Inferior parietal cortex (tissue), 1 donor: Measurements from ENCODE around the gene CDC26.
A peak's percentile ranks its signal among the peaks of the same experiment; 100 is the strongest.
"Not testable (repeated sequence)": the region's sequence is repeated elsewhere in the genome, so short reads cannot be mapped to it uniquely, and the experiment has no call there.

Experiments
- DNase-seq: peaks from one replicate; pipeline ENCODE4 v3.0.0-alpha.2; 2016; ENCODE audit errors: extremely low spot score

Gene CDC26

GRCh38 chr9:113293285-113293878 lies 18.0 kb upstream of the CDC26 start:
- no peak for DNase-seq

GRCh38 chr9:113290052-113290607 lies 14.8 kb upstream of the CDC26 start:
- DNase-seq: no peak

- no peak for DNase-seq
These were observed 13.7 kb upstream of the CDC26 start for GRCh38 chr9:113289091-113289490.

- DNase-seq: no peak
These were observed 6.0 kb upstream of the CDC26 start for GRCh38 chr9:113281356-113281755.

GRCh38 chr9:113278840-113279239 lies 3.5 kb upstream of the CDC26 start:
- DNase-seq: no peak

GRCh38 chr9:113274474-113275156 lies 757 bp downstream of the CDC26 start:
- DNase-seq: peak; percentile 85

- no peak for DNase-seq
These were observed 5.5 kb downstream of the CDC26 start for GRCh38 chr9:113269871-113270270.

DNA sequence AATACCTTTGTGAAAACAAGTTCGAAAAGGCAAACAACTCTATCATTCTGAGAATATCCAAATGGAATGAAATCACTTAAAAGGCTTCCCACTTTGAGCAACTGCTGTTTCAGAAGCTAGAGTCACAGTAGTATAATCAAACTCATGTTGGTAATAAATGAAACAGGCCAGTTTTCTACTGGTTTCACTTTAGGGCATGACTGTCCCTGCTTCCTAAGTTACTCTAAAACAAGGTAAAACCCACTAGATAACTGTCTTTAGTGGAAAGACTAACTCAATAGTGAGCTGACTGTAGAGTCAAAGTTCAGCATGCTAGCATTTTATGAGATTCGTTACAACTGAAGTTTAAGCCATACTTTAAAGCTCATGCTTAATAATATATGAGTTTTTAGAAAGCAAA lies 6.0 kb downstream of the CDC26 start:
- DNase-seq: no peak

GRCh38 chr9:113267911-113268566 lies 7.3 kb downstream of the CDC26 start:
- no peak for DNase-seq

DNA sequence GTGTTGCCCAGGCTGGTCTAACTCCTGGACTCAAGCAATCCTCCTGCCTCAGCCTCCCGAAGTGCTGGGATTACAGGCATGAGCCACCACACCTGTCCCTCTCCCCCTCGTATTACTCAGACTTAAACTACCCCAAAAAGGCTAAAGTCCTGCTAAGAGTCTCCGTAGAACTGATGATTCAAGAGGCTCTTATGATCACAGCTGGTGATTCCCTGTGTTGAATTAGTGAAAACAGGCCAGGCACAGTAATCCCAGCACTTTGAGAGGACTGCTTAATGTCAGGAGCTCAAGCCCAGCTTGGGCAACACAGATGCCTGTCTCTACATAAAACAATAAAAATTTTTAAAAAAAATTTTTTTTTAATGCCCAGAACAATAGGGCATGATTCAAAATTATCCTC lies 9.2 kb downstream of the CDC26 start:
- no peak for DNase-seq

DNA sequence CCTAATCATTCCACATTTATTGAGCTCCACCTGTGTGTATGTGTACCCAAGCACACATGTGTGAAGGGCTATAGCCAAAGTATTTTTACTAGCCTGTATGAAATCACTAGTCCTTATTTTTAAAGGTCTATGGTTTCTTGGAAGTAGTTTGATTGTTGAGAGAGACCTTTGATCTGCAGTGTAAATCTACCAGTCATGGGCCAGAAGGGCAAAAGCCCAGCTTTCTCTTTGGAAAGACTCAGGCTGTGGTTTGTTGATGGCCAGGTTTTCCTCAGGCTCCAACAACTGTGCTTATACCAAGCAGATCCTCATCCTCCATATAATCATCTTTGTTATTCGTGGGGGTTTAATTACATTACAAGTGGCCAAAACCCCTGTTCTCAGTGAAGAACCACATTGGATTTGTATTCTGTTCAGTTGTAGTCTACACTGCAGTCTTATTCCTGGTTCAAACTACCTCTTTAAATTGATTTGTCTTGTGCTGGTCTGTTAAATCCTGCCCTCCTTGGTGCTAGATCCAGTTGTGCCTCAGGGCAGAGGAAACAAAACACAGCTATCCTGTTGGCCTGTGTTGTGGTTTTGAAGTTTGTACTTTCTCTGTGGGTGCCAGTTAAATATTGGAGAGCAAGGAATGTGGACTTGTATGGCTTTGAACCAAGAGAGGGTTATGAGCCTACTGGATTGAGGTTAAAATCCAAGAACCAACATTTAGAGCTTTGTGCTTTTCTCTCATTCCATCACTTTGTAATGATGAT lies 13.3 kb downstream of the CDC26 start:
- DNase-seq: no peak

DNA sequence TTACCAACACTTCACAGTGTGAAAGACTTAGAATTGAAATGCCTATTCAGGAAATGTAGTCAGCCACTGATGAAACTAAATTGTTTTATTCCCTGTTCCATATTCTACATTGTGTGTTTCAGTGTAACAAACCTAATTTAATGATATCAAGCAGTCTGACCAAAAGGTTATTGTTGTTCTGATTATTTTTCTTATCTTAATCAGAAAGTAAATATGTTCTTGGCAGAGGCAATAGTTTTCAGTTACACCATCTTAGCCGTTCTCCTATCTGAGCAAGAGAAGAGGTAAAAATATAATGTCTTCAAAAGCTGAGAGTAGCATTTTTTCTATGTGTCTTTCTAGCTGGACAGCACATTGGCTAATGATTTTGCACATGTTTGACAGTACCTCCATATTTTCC lies 17.1 kb downstream of the CDC26 start:
- DNase-seq: no peak

DNA sequence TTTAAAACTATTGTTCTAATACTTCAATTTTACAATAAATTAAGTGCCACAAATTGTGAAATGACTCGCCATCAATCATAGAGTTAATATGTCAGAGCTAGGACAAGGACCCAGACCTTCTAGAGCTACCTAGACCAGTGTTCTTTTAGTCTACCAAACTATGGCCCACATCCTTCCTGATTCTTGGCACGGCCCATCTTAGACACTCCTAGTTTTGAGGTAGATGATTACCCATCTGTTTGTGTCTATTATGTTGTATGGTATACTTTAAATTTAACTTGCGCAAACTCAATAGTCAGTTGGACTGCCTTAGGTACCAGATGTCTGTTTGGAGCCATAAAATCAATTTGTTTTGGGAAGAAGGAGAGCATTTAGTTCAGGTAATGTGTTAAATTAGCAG lies 17.5 kb downstream of the CDC26 start:
- DNase-seq: no peak

DNA sequence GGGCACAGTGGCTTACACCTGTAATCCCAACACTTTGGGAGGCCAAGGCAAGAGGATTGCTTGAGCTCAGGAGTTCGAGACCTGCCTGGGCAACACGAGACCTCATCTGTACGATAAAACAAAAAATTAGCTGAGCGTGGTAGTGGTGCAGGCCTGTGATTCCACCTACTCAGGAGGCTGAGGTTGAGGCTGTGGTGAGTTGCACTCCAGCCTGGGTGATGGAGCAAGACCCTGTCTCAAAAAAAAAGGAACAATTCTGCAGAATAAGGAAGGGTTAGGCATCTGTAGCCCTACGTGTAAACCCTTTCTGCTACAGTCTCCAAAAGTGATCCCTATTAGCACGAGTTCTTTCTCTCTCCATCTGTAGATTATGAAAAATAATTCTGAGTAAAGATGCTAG lies 19.9 kb downstream of the CDC26 start:
- DNase-seq: no peak

DNA sequence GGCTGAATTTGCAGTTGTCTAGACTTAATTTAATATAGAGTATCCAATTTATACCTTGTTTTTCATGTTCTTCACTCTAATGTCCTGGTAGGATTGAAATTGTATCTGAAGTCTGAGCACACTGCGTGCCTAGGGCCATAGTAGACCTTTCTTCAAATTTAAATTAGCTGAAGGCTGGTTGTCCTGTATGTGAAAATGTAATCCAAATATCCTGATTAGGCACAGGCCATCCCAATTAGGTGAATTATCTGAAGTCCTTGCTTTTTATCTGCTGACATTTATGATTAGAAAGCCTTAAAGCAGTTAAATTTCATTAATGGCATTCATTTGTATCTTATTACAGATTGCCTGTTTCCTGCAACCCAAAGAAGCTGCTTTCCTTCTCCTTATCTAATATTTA lies 20.4 kb downstream of the CDC26 start:
- no peak for DNase-seq

- no peak for DNase-seq
These were observed 24.6 kb downstream of the CDC26 start for GRCh38 chr9:113250807-113251206.

DNA sequence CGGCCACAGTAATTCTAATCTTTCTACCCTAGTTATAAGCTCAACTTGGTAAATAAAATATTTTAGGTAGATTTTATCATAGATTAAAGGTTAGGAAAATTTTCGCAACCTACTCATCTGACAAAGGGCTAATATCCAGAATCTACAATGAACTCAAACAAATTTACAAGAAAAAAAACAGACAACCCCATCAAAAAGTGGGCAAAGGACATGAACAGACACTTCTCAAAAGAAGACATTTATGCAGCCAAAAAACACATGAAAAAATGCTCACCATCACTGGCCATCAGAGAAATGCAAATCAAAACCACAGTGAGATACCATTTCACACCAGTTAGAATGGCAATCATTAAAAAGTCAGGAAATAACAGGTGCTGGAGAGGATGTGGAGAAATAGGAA lies 25.7 kb downstream of the CDC26 start:
- DNase-seq: not testable (repeated sequence)

DNA sequence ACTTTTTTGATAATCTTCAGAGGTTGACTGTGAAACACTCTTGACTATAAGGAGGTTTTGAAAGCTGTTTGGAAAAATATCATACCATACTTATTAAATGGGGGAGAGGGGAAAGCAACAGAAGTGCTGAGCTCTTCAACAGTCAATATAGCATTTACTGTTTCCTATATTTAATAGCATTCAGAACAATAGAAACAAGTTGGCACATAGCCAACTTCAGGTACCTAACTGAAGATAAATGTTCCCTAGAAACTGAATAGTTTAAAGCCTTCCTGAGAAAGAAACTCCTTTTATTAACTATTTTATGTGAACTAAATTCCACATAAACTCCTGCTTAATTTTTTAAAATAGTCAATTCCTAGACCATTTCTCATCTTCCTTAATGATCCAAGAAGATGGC lies 27.7 kb downstream of the CDC26 start:
- no peak for DNase-seq

DNA sequence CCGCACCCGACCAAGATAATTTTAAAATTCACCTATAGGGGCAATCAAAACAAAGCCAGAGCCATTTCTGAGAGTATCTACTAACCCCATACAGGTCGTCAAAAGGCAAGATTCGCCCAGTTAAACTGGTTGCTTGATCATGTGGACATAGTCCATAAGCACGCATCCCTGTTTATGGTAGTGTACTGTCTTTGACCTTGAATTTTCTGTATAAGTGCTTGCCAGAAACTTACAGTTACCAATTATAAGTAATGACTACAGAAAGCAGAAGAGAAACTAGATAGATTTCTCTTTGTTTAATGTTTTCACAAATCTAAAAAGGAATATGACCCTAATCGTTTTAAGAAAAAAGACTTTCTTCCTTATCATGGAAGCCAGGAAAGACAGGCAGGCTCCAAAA lies 28.4 kb downstream of the CDC26 start:
- DNase-seq: no peak

- no peak for DNase-seq
These were observed 29.5 kb downstream of the CDC26 start for GRCh38 chr9:113245894-113246293.

GRCh38 chr9:113244556-113244955 lies 30.8 kb downstream of the CDC26 start:
- DNase-seq: no peak

- no peak for DNase-seq
These were observed 34.2 kb downstream of the CDC26 start for GRCh38 chr9:113241161-113241560.
